HG03097 (cell line): ENCODE data around the gene A2M.

Experiments used
- ATAC-seq: cut with Tn5 transposase; IDR thresholded peaks from one replicate; pipeline ENCODE4 v1.9.1; 2021; ENCODE audit not compliant: unreplicated experiment, low FRiP score

A2M gene

DNA sequence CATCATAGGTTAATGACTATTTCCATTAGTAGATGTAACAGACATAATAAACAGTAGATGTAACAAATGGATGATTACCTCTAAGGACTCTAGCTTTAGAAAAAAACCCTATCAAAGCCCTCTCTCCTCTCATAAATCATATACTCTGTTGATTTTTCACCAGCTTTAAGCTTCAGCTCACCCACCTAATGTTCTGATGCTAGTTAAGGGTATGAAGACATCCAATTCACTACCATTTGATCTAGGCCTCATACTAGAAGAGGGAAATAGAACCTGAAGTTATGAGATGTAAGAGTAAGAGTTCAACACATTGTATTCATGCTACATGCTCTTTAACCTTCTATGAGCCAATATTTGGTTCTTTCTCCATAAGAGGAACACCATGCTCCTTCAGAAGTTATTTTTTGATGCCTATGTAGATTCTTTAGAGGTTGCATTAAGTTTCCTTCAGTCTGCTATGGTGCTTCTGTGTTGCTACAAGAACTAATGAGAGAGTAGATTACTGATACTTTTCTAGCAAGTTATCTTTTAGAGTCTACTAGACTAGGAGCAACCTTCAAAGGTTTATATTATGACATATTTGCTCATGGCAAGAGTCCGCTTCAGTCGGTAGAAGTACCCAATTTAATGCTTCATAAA is 16.0 kb downstream of the A2M start:
- no peak for ATAC-seq

DNA sequence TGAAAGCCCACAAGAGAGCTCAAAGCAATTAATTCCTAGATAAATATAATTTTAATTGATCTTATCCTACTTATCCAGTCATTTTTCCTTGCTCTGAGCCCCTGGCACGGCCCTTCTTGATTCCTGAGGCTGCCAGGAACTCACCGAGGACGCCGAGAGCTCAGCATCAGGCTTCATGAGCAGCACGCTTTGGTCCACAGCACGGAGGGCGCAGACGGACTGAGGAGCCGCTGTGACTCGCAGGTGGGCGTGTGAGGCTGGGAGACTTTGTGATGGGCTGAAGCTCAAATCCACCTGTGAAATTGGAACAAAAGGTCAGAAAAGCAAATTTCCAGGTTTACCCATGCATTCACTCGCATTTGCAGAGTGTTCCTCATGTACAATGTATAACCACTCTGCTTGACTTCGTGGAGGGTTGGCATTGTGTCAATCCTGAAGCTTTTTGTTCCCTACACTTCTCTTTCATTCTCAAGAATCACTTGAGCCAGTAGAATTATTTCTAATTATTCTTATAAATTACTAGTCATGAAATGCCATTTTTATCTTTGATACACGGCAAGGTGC is 17.2 kb downstream of the A2M start:
- no peak for ATAC-seq

- no peak for ATAC-seq
These were observed 17.6 kb downstream of the A2M start for GRCh38 chr12:9098115-9098452.

DNA sequence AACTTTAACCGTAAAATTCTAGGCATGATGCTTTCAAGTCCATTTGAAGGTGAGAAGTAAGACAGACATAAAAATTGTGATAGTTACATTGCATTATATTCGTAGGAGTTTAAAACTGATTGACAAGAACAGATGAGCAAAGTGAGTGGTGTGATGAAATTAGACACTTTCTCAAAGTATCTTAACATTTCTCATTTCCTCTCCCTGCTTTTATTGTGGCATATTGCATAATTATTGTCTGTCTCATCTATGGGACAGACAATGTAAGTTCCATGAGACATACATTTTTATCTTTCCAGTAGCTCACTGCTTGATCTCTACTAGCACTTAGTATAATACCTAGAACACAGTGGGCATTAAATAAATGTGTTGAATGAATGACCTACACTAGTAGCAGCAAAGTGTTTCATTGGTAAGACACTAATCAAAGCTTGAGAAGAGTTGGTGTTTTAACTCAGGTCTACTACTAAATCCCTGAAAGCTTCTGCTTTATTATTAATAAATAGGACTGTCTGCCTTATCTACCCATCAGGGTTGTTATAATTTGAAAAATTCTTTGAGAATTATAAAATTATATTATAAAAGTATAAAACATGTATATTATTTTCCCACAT is 19.0 kb downstream of the A2M start:
- ATAC-seq = no peak

- ATAC-seq = no peak
These were observed 20.4 kb downstream of the A2M start for GRCh38 chr12:9095322-9095721.

DNA sequence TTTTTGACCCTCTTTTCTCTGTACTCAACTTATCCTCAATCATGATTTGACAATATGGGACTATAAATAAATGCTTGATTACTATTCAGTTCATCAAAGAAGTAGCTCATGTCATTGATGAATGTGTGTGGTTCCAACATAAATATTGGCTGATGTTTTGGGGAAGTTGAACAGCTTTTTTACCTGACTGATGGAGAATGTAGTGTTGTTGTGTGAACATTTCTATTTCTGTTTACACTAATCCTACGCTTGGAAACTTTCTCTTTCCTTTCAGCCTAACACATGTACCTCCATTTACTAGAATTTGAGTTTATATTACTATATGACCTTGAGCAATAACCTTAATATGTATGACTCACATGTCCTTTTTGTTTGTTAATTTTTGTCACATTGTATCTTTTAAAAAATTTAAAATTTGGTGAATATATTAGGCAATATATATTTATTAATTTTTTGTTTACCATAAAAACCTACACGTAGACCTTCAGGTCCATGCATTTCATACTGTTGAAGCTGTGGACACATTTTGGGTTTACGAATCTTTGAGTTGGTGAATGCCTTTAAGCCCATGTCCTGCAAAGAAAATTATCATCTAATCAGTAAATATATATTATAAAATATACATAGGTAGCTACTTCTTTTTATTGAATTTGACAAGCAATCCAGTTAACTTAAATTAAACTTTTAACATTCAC is 21.1 kb downstream of the A2M start:
- no peak for ATAC-seq

GRCh38 chr12:9091891-9092598 is 23.7 kb downstream of the A2M start:
- no peak for ATAC-seq

DNA sequence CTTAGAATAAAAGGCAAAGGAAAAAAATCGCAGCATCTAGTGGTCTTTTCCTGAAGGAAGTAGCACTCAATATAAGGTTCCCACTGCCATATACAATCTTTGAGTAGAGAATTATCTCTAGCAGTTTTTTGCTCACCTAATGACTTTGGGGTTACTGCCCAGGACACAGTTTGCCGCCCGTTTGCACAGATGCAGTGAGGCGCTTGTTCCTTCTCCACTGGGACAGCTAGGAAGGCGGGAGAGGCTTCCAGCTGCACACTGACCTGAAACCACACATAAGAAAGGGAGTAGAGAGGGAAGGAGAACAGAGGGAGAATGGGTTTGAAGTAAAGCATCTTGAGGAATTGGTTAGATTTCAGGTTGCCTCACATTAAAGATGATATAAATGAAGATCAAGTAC is 25.5 kb downstream of the A2M start:
- ATAC-seq = no peak

- no peak for ATAC-seq
These were observed 28.5 kb downstream of the A2M start for GRCh38 chr12:9087087-9087835.

- no peak for ATAC-seq
These were observed 29.6 kb downstream of the A2M start for GRCh38 chr12:9086087-9086486.

DNA sequence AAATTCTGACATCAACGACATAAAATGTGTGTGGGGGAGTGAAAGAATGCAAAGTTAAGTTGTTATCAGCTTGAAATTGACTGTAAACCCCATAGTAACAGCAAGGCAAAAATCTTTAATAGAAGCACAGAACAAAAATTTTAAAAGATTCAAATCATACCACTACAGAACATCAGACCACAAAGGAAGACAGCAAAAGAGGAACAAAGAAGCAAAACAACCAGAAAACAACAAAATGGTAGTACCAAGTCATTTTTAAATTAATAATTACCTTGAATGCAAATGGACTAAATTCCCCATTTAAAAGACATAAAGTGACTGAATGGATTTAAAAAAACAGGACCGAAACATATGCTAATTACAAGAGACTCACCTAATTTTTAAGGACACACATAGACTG is 31.3 kb downstream of the A2M start:
- ATAC-seq = no peak

GRCh38 chr12:9083793-9084192 is 31.9 kb downstream of the A2M start:
- no peak for ATAC-seq

- ATAC-seq = no peak
These were observed 33.9 kb downstream of the A2M start for GRCh38 chr12:9081667-9082427.

DNA sequence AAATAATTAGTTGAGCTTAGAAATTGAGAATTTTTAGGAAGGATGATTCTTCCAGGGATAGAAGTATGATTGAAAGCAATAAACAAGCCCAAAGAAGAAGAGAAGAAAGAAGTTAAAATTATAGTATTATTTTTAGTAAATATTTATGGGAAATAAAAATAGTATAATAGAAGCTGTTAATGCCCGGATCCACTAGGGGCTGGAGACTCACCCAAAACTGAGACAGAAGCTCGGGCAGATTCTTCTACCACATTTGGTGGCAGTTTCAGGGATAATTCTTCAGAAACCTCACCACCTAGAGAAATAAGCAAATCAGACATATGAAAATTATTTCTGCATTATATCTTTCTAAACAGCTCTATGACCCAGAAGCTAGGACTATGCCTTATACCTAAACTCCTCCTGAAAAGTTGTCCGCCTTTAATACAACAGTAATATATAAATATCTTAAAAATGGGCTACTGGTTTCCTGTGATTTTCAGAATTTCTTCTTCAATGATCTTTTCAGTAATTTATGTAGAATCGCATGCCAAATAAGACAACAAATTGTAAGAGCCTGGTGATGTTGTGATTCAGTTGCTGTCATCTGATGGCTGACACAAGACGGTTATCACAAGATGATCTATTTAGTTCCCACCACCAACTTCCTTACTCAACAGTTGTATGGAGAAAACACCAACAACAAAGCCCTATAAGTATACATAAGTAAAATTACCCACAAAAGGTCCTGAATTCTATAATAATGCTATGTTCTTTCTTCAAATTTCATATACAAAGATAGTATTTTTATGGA is 35.6 kb downstream of the A2M start:
- no peak for ATAC-seq

DNA sequence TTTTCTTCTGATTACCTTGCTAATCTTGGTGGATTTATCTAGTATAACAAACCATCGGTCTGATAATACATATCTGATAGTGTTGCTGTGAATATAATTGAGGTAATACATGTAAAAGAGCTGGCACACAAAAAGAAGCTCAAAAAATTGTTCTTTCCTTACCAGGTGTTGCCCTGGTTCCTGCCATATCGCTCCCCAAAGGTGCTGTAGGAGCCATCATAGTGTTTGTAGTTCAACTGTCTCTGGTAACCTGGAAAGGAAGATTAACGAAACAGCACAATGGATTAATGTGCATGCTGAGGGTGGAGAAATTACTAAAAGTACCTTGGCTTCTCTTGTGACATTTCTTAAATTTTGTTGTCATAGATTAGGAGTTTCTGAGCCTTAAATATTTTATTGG is 36.6 kb downstream of the A2M start:
- no peak for ATAC-seq

DNA sequence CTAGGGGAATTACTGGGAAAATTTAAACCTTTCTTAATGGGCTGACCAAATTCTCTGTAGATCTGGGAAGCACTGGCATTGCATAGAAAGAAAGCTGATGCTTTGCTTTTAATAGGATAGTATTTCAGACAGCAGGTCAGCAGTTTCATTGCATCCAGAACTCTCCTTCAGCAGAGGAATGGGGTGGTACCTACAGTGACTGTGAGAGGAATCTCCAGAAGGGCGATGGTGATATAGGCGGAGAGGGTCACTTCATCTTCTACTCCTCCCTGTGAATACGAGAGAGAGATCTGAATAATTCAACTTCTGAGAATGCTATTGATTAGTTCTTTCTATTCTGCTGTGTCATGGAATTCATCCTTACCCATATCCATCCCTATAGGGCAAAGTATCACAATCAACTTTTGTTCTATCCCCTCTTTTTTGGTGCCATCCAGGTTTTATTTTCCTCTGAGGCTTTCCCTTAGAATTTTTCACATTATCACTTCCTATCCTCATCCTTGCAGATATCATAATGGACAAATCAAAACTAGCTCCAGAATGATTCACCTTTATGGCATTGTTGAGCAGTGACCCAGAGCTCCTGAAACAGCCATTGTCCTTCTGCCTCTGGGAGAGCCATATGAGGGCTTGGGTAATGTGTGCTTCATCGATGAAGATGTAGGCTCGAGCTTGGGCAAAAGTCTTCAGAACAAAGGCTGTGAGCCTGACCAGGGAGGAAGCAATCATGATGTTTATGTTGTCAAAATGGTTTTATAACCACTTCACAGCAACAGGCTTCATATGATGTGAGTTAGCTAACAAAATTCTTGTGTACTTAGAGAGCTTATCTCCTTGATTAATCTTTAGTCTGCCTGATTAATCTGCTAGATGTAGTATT is 38.3 kb downstream of the A2M start:
- no peak for ATAC-seq

- ATAC-seq = no peak
These were observed 39.0 kb downstream of the A2M start for GRCh38 chr12:9076733-9077132.

- ATAC-seq = no peak
These were observed 40.6 kb downstream of the A2M start for GRCh38 chr12:9075138-9075535.
